ENCODE data around the gene ARL8B. TPM values are rescaled to one million over a fixed set of nuclear protein-coding genes. Genes with fewer than 3 reads are reported as not detected.
A peak's percentile ranks its signal among the peaks of the same experiment; 100 is the strongest.

The ARL8B gene
- total and polyA plus RNA-seq, 3 donors from 2014 or later: 50.1 to 60.4 (median 54.5) TPM

- Histone ChIP-seq H3K36me3 (ENCODE audit: low read depth, missing control alignments) (no peaks in the 10 kb centered on the region), H3K9me3 (no peaks in the 10 kb centered on the region), H3K27me3 (no peaks in the 10 kb centered on the region), H3K27ac (peak overlapping the region; percentile 45 to 96), H3K4me1 (peaks cover 10% of the 10 kb centered on the region), H3K4me3 (peak overlapping the region; percentile 95 to 99)
- TF ChIP-seq POLR2A (IDR thresholded peaks at IDR 0.05) (no peak), CTCF (IDR thresholded peaks at IDR 0.05) (no peak)
- DNase-seq: peak; percentile 29
- WGBS, 2 donors: 4 to 5% methylated on average over 8 of the region's 8 CpGs
- intact Hi-C loops (cut with DNase I; ENCODE audit: low total_unique reads): no loop called here
These were observed 64.7 kb downstream of the ARL8B start for GRCh38 chr3:5186858-5187155.

GRCh38 chr3:5187156-5187919 lies 65.2 kb downstream of the ARL8B start, which contains the start of gene EDEM1:
EDEM1 (plus strand) TSS chr3:5187707; CDS start chr3:5187806, 99 bp downstream.
- intact Hi-C loops (cut with DNase I; ENCODE audit: low total_unique reads): no loop called here
- Histone ChIP-seq H3K4me1 (peaks cover 10% of the 10 kb centered on the region), H3K27ac (peak within 1 kb of the TSS; percentile 85 to 96), H3K27me3 (no peaks in the 10 kb centered on the region), H3K9me3 (no peaks in the 10 kb centered on the region), H3K4me3 (peak within 1 kb of the TSS; percentile 95 to 99), H3K36me3 (ENCODE audit: low read depth, missing control alignments) (no peaks in the 10 kb centered on the region)
- DNase-seq: peak; percentile 94
- 0% methylated on average over 33 to 44 of the region's 78 CpGs for WGBS, 2 donors
- TF ChIP-seq CTCF (IDR thresholded peaks at IDR 0.05) (no peak), POLR2A (IDR thresholded peaks at IDR 0.05) (peak; percentile 64)

GRCh38 chr3:5187920-5188418 lies 65.9 kb downstream of the ARL8B start:
- Histone ChIP-seq H3K4me3 (peak overlapping the region; percentile 95 to 99), H3K36me3 (ENCODE audit: low read depth, missing control alignments) (no peaks in the 10 kb centered on the region), H3K4me1 (peaks cover 10% of the 10 kb centered on the region), H3K9me3 (no peaks in the 10 kb centered on the region), H3K27ac (peak overlapping the region; percentile 85 to 96), H3K27me3 (no peaks in the 10 kb centered on the region)
- 0% methylated on average over 7 to 60 of the region's 66 CpGs for WGBS, 2 donors
- peak; percentile 35 for DNase-seq
- TF ChIP-seq POLR2A (IDR thresholded peaks at IDR 0.05) (no peak), CTCF (IDR thresholded peaks at IDR 0.05) (no peak)
- intact Hi-C loops (cut with DNase I; ENCODE audit: low total_unique reads): no loop called here

DNA sequence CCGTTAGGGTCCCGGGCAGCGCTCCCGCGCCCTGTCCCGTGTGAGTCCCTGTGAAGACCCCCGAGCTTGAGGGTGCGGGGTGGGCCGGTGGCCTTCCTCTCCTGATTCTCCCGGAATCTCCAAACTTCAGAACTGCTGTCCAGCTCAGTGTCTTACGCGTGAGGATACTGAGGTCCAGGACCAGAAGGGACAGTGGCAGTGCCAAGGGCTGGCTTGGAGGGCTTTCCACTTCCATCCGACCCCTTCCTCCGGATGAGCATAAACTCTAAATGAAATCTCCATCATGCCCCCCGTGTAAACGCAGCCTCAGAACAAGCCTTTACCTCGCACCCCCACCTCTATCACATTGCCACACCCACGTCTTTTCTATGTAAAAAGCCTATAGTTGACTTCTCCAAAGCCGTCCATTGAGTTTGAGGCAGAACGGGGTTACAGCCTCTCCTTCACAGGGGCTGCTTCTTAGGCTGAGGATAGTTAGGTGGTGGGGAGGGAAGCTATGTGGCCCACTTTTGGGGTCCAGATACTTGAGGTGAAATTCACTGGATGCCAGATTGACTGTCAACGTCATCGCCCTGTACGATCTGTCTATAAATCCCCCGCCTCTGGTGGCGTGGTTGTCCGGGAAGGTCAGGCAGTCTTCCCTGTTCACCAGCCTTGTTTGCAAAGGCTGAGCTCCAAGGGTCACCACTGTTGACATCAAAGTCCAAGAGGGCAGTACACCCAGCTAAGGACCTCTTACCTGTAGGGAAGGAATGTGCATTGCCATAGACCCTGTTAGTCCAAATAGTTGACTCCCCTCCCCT lies 66.5 kb downstream of the ARL8B start:
- Histone ChIP-seq H3K27me3 (no peaks in the 10 kb centered on the region), H3K4me1 (peaks cover 10% of the 10 kb centered on the region), H3K36me3 (ENCODE audit: low read depth, missing control alignments) (no peaks in the 10 kb centered on the region), H3K9me3 (no peaks in the 10 kb centered on the region), H3K27ac (peak overlapping the region; percentile 85 to 96), H3K4me3 (peak overlapping the region; percentile 95 to 99)
- WGBS, 2 donors: 1 to 10% methylated on average over 14 to 19 of the region's 26 CpGs
- TF ChIP-seq CTCF (IDR thresholded peaks at IDR 0.05) (no peak), POLR2A (IDR thresholded peaks at IDR 0.05) (no peak)
- DNase-seq: peak; percentile 33
- intact Hi-C loops (cut with DNase I; ENCODE audit: low total_unique reads): no loop called here

Data from testis (tissue), 3 donors.